Right lobe of liver (tissue), 6 donors: Measurements from ENCODE around the gene NAALADL2. TPM values are rescaled to one million over a fixed set of nuclear protein-coding genes. Genes with fewer than 3 reads are reported as not detected.
A peak's percentile ranks its signal among the peaks of the same experiment; 100 is the strongest.

Experiments
- ATAC-seq, 4 donors: fragments of 200-7000 bp; cut with Tn5 transposase; one replicate each; pipeline ENCODE4 v1.9.1; 2020; ENCODE audit warnings: mild to moderate bottlenecking in 4 of 4, moderate library complexity in 4 of 4
- DNase-seq, 3 donors: peaks; one replicate each; pipeline ENCODE4 v3.0.0-alpha.2; 2020
- H3K27ac ChIP-seq, 3 donors: fragments of 200-600 bp; one replicate each; pipeline ENCODE4 v1.8.0; 2022
- H3K27me3 ChIP-seq, 2 donors: fragments of 200-600 bp; one replicate each; pipeline ENCODE4 v1.8.0; 2022
- H3K36me3 ChIP-seq, 4 donors: fragments of 200-600 bp; sonication (generic) in 1 of 4; one replicate each; pipeline versions ENCODE4 v1.5.1 to v1.8.0; 2017 to 2022; ENCODE audit warnings: control low read depth in 1 of 4
- H3K4me1 ChIP-seq, 4 donors: fragments of 200-600 bp; sonication (generic) in 1 of 4; one replicate each; pipeline versions ENCODE4 v1.5.1 to v1.8.0; 2017 to 2022; ENCODE audit warnings: control low read depth in 1 of 4
- H3K4me3 ChIP-seq, 3 donors: fragments of 200-600 bp; one replicate each; pipeline ENCODE4 v1.8.0; 2022
- H3K9me3 ChIP-seq, 4 donors: fragments of 200-600 bp; sonication (generic) in 1 of 4; one replicate each; pipeline versions ENCODE4 v1.5.1 to v1.8.0; 2017 to 2022; ENCODE audit warnings: control low read depth in 1 of 4
- CTCF ChIP-seq, 4 donors: fragments of 200-600 bp in 3 of 4; fragments of 450-650 bp in 1 of 4; IDR thresholded peaks; one replicate each; pipeline versions ENCODE4 v1.5.1 to v1.8.0; 2016 to 2022; ENCODE audit warnings: antibody characterized with exemption in 4 of 4, mild to moderate bottlenecking in 2 of 4
- POLR2A ChIP-seq: fragments of 450-650 bp; IDR thresholded peaks from one replicate; pipeline ENCODE4 v1.6.1; 2017; ENCODE audit warnings: antibody characterized with exemption, mild to moderate bottlenecking
- WGBS: methylation state at CpG from one replicate; pipeline ENCODE4 v1.1.6; 2018; ENCODE audit warnings: low coverage, low lambda C conversion rate; ENCODE audit not compliant: insufficient coverage; ENCODE audit errors: missing lambda C conversion rate; 5-methylcytosine and 5-hydroxymethylcytosine counted together
- intact Hi-C, 2 donors: fragments of 100-400 bp; cut with DNase I; formaldehyde crosslinking; loops; one replicate each; pipeline versions ENCODE4 v1.11.2 to v1.14.1; 2022
- total RNA-seq, 6 experiments: library from RNA; depleted of rRNA in 2 of 6; stranded (reverse); fragments of >200 nt in 2 of 6; fragmentation: NEBNext Ultra II Directional in 3 of 6; extraction: Animal tissue kit (Norgen Biotek cat#: 25700) in 3 of 6; gene quantifications; one replicate each; pipeline versions ENCODE4 v1.1.0 to v1.2.4, GENCODE V29; 2016 to 2023
- donor health status: DM: no; HTN: yes; CAD: no.
- donor health status: DM: no; HTN: no; CAD: no.
- donor health status: DM: no; HTN: no; CAD: no.
- donor health status: DM: no; HTN: yes; CAD: no.
- donor health status: DM: no; HTN: yes; CAD: no.

Gene NAALADL2
- total RNA-seq, 6 experiments from 2014 or later, result 0.86 to 4.9 (median 3.2) TPM

GRCh38 chr3:175176556-175176955 is 317.4 kb downstream of the NAALADL2 start:
- Histone ChIP-seq H3K4me3 (no peak overlapping the region), H3K9me3 (no peaks in the 10 kb centered on the region), H3K27me3 (no peaks in the 10 kb centered on the region), H3K4me1 (peaks cover 0 to 8% (median 3%) of the 10 kb centered on the region in 4 donors), H3K36me3 (no peaks in the 10 kb centered on the region), H3K27ac (no peak overlapping the region)
- no peak for DNase-seq
- WGBS, result 65% methylated on average over 3 of the region's 3 CpGs
- intact Hi-C loops, result no loop called here
- no peak for ATAC-seq
- TF ChIP-seq CTCF (IDR thresholded peaks at IDR 0.05) (no peak), POLR2A (no peak)

- Histone ChIP-seq H3K36me3 (no peaks in the 10 kb centered on the region), H3K9me3 (no peaks in the 10 kb centered on the region), H3K4me3 (no peak overlapping the region), H3K27me3 (no peaks in the 10 kb centered on the region), H3K4me1 (peaks cover 0 to 8% (median 3%) of the 10 kb centered on the region in 4 donors), H3K27ac (no peak overlapping the region)
- ATAC-seq (peak; percentile 36 to 98 (median 60)), DNase-seq (no peak)
- intact Hi-C loops, result no loop called here
- 17% methylated on average over 1 of the region's 1 CpG for WGBS
- TF ChIP-seq CTCF (IDR thresholded peaks at IDR 0.05), result no peak
- TF ChIP-seq POLR2A, result no peak
These were observed 319.9 kb downstream of the NAALADL2 start for GRCh38 chr3:175179055-175179454.

- no peak for DNase-seq
- WGBS, result 81% methylated on average over 3 of the region's 3 CpGs
- peaks cover 0 to under 1% (median 0%) of the 10 kb centered on the region in 4 donors for H3K4me1 ChIP-seq
- no peaks in the 10 kb centered on the region for H3K36me3 ChIP-seq
- no peaks in the 10 kb centered on the region for H3K9me3 ChIP-seq
- H3K27ac ChIP-seq, result no peak overlapping the region
- ATAC-seq, result no peak
- TF ChIP-seq CTCF (IDR thresholded peaks at IDR 0.05), result no peak
- TF ChIP-seq POLR2A, result no peak
- intact Hi-C loops, result no loop called here
- no peaks in the 10 kb centered on the region for H3K27me3 ChIP-seq
- no peak overlapping the region for H3K4me3 ChIP-seq
These were observed 325.3 kb downstream of the NAALADL2 start for GRCh38 chr3:175184392-175184791.

- TF ChIP-seq CTCF (IDR thresholded peaks at IDR 0.05), result no peak
- no peak for TF ChIP-seq POLR2A
- no peaks in the 10 kb centered on the region for H3K27me3 ChIP-seq
- ATAC-seq (no peak), DNase-seq (no peak)
- H3K4me3 ChIP-seq, result no peak overlapping the region
- no peaks in the 10 kb centered on the region for H3K36me3 ChIP-seq
- no peaks in the 10 kb centered on the region for H3K4me1 ChIP-seq
- WGBS, result 100% methylated on average over 1 of the region's 1 CpG
- intact Hi-C loops, result no loop called here
- no peak overlapping the region for H3K27ac ChIP-seq
- H3K9me3 ChIP-seq, result no peaks in the 10 kb centered on the region
These were observed 326.8 kb downstream of the NAALADL2 start for GRCh38 chr3:175185903-175186302.

- no peak overlapping the region for H3K27ac ChIP-seq
- ATAC-seq (no peak), DNase-seq (no peak)
- no peaks in the 10 kb centered on the region for H3K4me1 ChIP-seq
- H3K9me3 ChIP-seq, result no peaks in the 10 kb centered on the region
- WGBS, result 94% methylated on average over 3 of the region's 3 CpGs
- TF ChIP-seq POLR2A, result no peak
- TF ChIP-seq CTCF (IDR thresholded peaks at IDR 0.05), result no peak
- intact Hi-C loops, result no loop called here
- H3K4me3 ChIP-seq, result no peak overlapping the region
- no peaks in the 10 kb centered on the region for H3K27me3 ChIP-seq
- H3K36me3 ChIP-seq, result no peaks in the 10 kb centered on the region
These were observed 327.4 kb downstream of the NAALADL2 start for GRCh38 chr3:175186511-175186910.
